BLaER1 treated with 17β-estradiol and CSF1 and Interleukin-3, amounts not matched to agents 10 nM and 100 nM (cell line): ENCODE measurements around the gene PGF.
"Not testable (repeated sequence)": the region's sequence is repeated elsewhere in the genome, so short reads cannot be mapped to it uniquely, and the experiment has no call there.

Experiments used
- H3K27ac ChIP-seq, 11 experiments: shearing (Covaris generic); formaldehyde crosslinking; 2 replicates each; pipeline ENCODE4 v1.8.1; 2022
- H3K27me3 ChIP-seq, 11 experiments: shearing (Covaris generic); formaldehyde crosslinking; 2 replicates each; pipeline ENCODE4 v1.8.1; 2022
- H3K36me3 ChIP-seq, 11 experiments: shearing (Covaris generic); formaldehyde crosslinking; 2 replicates each; pipeline ENCODE4 v1.8.1; 2022
- H3K4me1 ChIP-seq, 10 experiments: shearing (Covaris generic); formaldehyde crosslinking; 2 replicates each; pipeline ENCODE4 v1.8.1; 2022
- H3K4me2 ChIP-seq, 11 experiments: shearing (Covaris generic); formaldehyde crosslinking; 2 replicates each; pipeline ENCODE4 v1.8.1; 2022
- H3K4me3 ChIP-seq, 10 experiments: shearing (Covaris generic); formaldehyde crosslinking; 2 replicates each; pipeline ENCODE4 v1.8.1; 2022
- H3K9ac ChIP-seq, 11 experiments: shearing (Covaris generic); formaldehyde crosslinking; 2 replicates each; pipeline ENCODE4 v1.8.1; 2022
- H3K9me3 ChIP-seq, 11 experiments: shearing (Covaris generic); formaldehyde crosslinking; replicated peaks in 1 of 11; 2 replicates each; pipeline ENCODE4 v1.8.1; 2022
- H4K20me1 ChIP-seq, 11 experiments: shearing (Covaris generic); formaldehyde crosslinking; 2 replicates each; pipeline ENCODE4 v1.8.1; 2022
- Cebpa-rat ChIP-seq, 11 experiments: shearing (Covaris generic); IDR thresholded peaks; 2 replicates each; pipeline ENCODE4 v1.8.1; 2022

Gene PGF

GRCh38 chr14:74955229-74956026 is at the start of gene PGF:
Gene PGF, minus strand, starts transcription at chr14:74955597. Its CDS starts 355 bp downstream, at chr14:74955242.
- Histone ChIP-seq H3K4me1 (peaks cover 37 to 56% (median 45%) of the 10 kb centered on the region in 10 experiments), H3K4me3 (peak within 1 kb of the TSS; percentile 49 to 69 (median 58)), H3K36me3 (no peaks in the 10 kb centered on the region), H4K20me1 (no peaks in the 10 kb centered on the region; a peak in 1 of 22 replicates), H3K27ac (peak within 1 kb of the TSS in 1 of 11 experiments; percentile 8; a peak in 2 of 22 replicates), H3K9me3 (no peaks in the 10 kb centered on the region), H3K4me2 (peak within 1 kb of the TSS; percentile 90 to 97 (median 94)), H3K9ac (peak within 1 kb of the TSS; percentile 39 to 67 (median 61); a peak in 19 of 22 replicates), H3K27me3 (peaks cover 11 to 26% (median 17%) of the 10 kb centered on the region in 11 experiments)
- TF ChIP-seq Cebpa-rat (IDR thresholded peaks at IDR 0.05), result no peak

GRCh38 chr14:75003250-75004027 is 48.0 kb upstream of the PGF start:
- Histone ChIP-seq H3K36me3 (peaks cover 37 to 44% (median 39%) of the 10 kb centered on the region in 11 experiments), H3K4me2 (peak overlapping the region; percentile 87 to 98 (median 96)), H3K27ac (peak overlapping the region; percentile 78 to 89 (median 82))

GRCh38 chr14:75002392-75003249 is 47.2 kb upstream of the PGF start, which contains the start of gene EIF2B2:
Gene EIF2B2, plus strand, starts transcription at chr14:75002921. Its CDS starts 70 bp downstream, at chr14:75002991.
- Histone ChIP-seq H3K4me2 (peak within 1 kb of the TSS; percentile 87 to 98 (median 96)), H3K27me3 (no peaks in the 10 kb centered on the region), H3K4me3 (peak within 1 kb of the TSS; percentile 78 to 94 (median 85)), H3K9ac (peak within 1 kb of the TSS; percentile 78 to 90 (median 85)), H3K36me3 (peaks cover 29 to 36% (median 31%) of the 10 kb centered on the region in 11 experiments), H3K4me1 (peaks cover 21 to 31% (median 27%) of the 10 kb centered on the region in 10 experiments), H3K27ac (peak within 1 kb of the TSS; percentile 78 to 89 (median 82)), H3K9me3 (peaks cover 0 to 13% (median 10%) of the 10 kb centered on the region in 11 experiments; a peak in 14 of 22 replicates), H4K20me1 (peaks cover 0 to 11% (median 0%) of the 10 kb centered on the region in 11 experiments; a peak in 2 of 22 replicates)
- no peak for TF ChIP-seq Cebpa-rat (IDR thresholded peaks at IDR 0.05)

More at GRCh38 chr14:75003250-75004027, 48.0 kb upstream of the PGF start:
- no peak for TF ChIP-seq Cebpa-rat (IDR thresholded peaks at IDR 0.05)
- Histone ChIP-seq H3K9ac (peak overlapping the region; percentile 78 to 90 (median 85)), H3K4me1 (peaks cover 21 to 31% (median 27%) of the 10 kb centered on the region in 10 experiments), H3K4me3 (peak overlapping the region; percentile 78 to 94 (median 85)), H4K20me1 (peaks cover 0 to 11% (median 0%) of the 10 kb centered on the region in 11 experiments; a peak in 2 of 22 replicates), H3K27me3 (no peaks in the 10 kb centered on the region), H3K9me3 (peaks cover 0 to 13% (median 10%) of the 10 kb centered on the region in 11 experiments; a peak in 14 of 22 replicates)

- peak overlapping the region; percentile 78 to 89 (median 82); a peak in 21 of 22 replicates for H3K27ac ChIP-seq
- peaks cover 22 to 29% (median 24%) of the 10 kb centered on the region in 11 experiments for H3K36me3 ChIP-seq
Observed at GRCh38 chr14:75001899-75002298, 46.5 kb upstream of the PGF start.

GRCh38 chr14:75001261-75001660 is 45.9 kb upstream of the PGF start:
- peaks cover 4 to 18% (median 15%) of the 10 kb centered on the region in 11 experiments; a peak in 17 of 22 replicates for H3K9me3 ChIP-seq
- TF ChIP-seq Cebpa-rat (IDR thresholded peaks at IDR 0.05), result no peak
- H3K27me3 ChIP-seq, result no peaks in the 10 kb centered on the region
- H3K4me2 ChIP-seq, result no peak overlapping the region
- no peak overlapping the region for H3K9ac ChIP-seq
- H3K27ac ChIP-seq, result no peak overlapping the region
- peaks cover 0 to 11% (median 0%) of the 10 kb centered on the region in 11 experiments; a peak in 2 of 22 replicates for H4K20me1 ChIP-seq
- peaks cover 21 to 29% (median 26%) of the 10 kb centered on the region in 10 experiments for H3K4me1 ChIP-seq
- H3K4me3 ChIP-seq, result no peak overlapping the region
- H3K36me3 ChIP-seq, result peaks cover 15 to 23% (median 17%) of the 10 kb centered on the region in 11 experiments

More at GRCh38 chr14:75001899-75002298, 46.5 kb upstream of the PGF start:
- peak overlapping the region; percentile 56 to 98 (median 96) for H3K4me2 ChIP-seq
- peak overlapping the region; percentile 78 to 94 (median 85); a peak in 19 of 20 replicates for H3K4me3 ChIP-seq
- peaks cover 0 to 11% (median 0%) of the 10 kb centered on the region in 11 experiments; a peak in 2 of 22 replicates for H4K20me1 ChIP-seq
- H3K9ac ChIP-seq, result peak overlapping the region; percentile 78 to 90 (median 85); a peak in 21 of 22 replicates
- peaks cover 21 to 31% (median 27%) of the 10 kb centered on the region in 10 experiments for H3K4me1 ChIP-seq
- peaks cover 0 to 13% (median 10%) of the 10 kb centered on the region in 11 experiments; a peak in 14 of 22 replicates for H3K9me3 ChIP-seq
- TF ChIP-seq Cebpa-rat (IDR thresholded peaks at IDR 0.05), result no peak
- H3K27me3 ChIP-seq, result no peaks in the 10 kb centered on the region

GRCh38 chr14:74995781-74996180 is 40.4 kb upstream of the PGF start:
- not testable (repeated sequence) for H3K4me3 ChIP-seq, H4K20me1 ChIP-seq, H3K36me3 ChIP-seq, H3K27ac ChIP-seq, H3K9ac ChIP-seq, H3K4me1 ChIP-seq, H3K27me3 ChIP-seq, H3K4me2 ChIP-seq
- H3K9me3 ChIP-seq, result peaks cover 4 to 18% (median 13%) of the 10 kb centered on the region in 11 experiments; a peak in 17 of 22 replicates

GRCh38 chr14:74994182-74994581 is 38.8 kb upstream of the PGF start:
- H3K27ac ChIP-seq, H3K9ac ChIP-seq, H3K27me3 ChIP-seq, H3K4me2 ChIP-seq, H3K4me1 ChIP-seq, H4K20me1 ChIP-seq, H3K4me3 ChIP-seq, H3K36me3 ChIP-seq: not testable (repeated sequence)
- peaks cover 4 to 15% (median 10%) of the 10 kb centered on the region in 11 experiments; a peak in 14 of 22 replicates for H3K9me3 ChIP-seq

GRCh38 chr14:74988993-74989392 is 33.6 kb upstream of the PGF start:
- no peak for TF ChIP-seq Cebpa-rat (IDR thresholded peaks at IDR 0.05)
- H3K4me3 ChIP-seq, result no peak overlapping the region
- peaks cover 10 to 23% (median 16%) of the 10 kb centered on the region in 10 experiments for H3K4me1 ChIP-seq
- H3K4me2 ChIP-seq, result no peak overlapping the region
- H3K27ac ChIP-seq, result no peak overlapping the region
- no peaks in the 10 kb centered on the region for H3K36me3 ChIP-seq
- H3K27me3 ChIP-seq, result no peaks in the 10 kb centered on the region
- H3K9me3 ChIP-seq, result peaks cover 0 to 2% (median 0%) of the 10 kb centered on the region in 11 experiments; a peak in 1 of 22 replicates
- no peak overlapping the region for H3K9ac ChIP-seq
- no peaks in the 10 kb centered on the region for H4K20me1 ChIP-seq
